B cell (primary cell): ENCODE measurements around the gene MON1A. TPM values are rescaled to one million over a fixed set of nuclear protein-coding genes. Genes with fewer than 3 reads are reported as not detected.
"Not testable (repeated sequence)": the region's sequence is repeated elsewhere in the genome, so short reads cannot be mapped to it uniquely, and the experiment has no call there.

Experiments used
- ATAC-seq: fragments of 200-7000 bp; cut with Tn5 transposase; one replicate; pipeline ENCODE4 v1.10.0; 2021; ENCODE audit warnings: low read depth, mild to moderate bottlenecking, moderate number of reproducible peaks, moderate library complexity
- CTCF ChIA-PET: fragments of 350-600 bp; sonication (Branson Sonifier 250); formaldehyde crosslinking; loops from one replicate; lab custom pipeline; 2021; ENCODE audit warnings: antibody characterized with exemption, inconsistent platforms; lab: Charles Lee
- POLR2A ChIA-PET: fragments of 350-600 bp; sonication (Branson Sonifier 250); formaldehyde crosslinking; loops from one replicate; lab custom pipeline; 2021; ENCODE audit warnings: antibody characterized with exemption; lab: Charles Lee
- DNase-seq: peaks from one replicate; pipeline ENCODE4 v3.0.0; 2013
- H2AFZ ChIP-seq: 2 replicates; pipeline ENCODE4 v1.6.1; 2012; ENCODE audit warnings: mild to moderate bottlenecking, low read depth, low read length; ENCODE audit not compliant: insufficient read depth, poor library complexity, severe bottlenecking
- H3K27ac ChIP-seq, 2 donors: 1 replicate in 1 of 2; 2 replicates in 1 of 2; pipeline ENCODE4 v1.5.1; 2012 to 2013; ENCODE audit warnings: low read length in 2 of 2, mild to moderate bottlenecking in 2 of 2, moderate library complexity in 1 of 2
- H3K27me3 ChIP-seq, 4 experiments: fragments of 200-600 bp in 1 of 4; sonication (generic) in 1 of 4; replicated peaks in 1 of 4; 1 replicate in 2 of 4; 2 replicates in 2 of 4; pipeline versions ENCODE4 v1.6.1 to v1.7.0; 2013 to 2016; ENCODE audit warnings: low read length in 3 of 4, mild to moderate bottlenecking in 2 of 4, mixed read lengths in 1 of 4, moderate library complexity in 1 of 4; ENCODE audit not compliant: insufficient read depth in 4 of 4, control insufficient read depth in 3 of 4; ENCODE audit errors: control extremely low read depth in 1 of 4
- H3K36me3 ChIP-seq, 2 experiments: replicated peaks in 1 of 2; 1 replicate in 1 of 2; 2 replicates in 1 of 2; pipeline versions ENCODE4 v1.6.1 to v1.7.1; 2013; ENCODE audit warnings: low read length in 1 of 2; ENCODE audit not compliant: insufficient read depth in 2 of 2, control insufficient read depth in 1 of 2; ENCODE audit errors: control extremely low read depth in 1 of 2, extremely low read depth in 1 of 2
- H3K4me1 ChIP-seq, 2 donors: fragments of 200-600 bp in 1 of 2; sonication (generic) in 1 of 2; 1 replicate in 1 of 2; 2 replicates in 1 of 2; pipeline versions ENCODE4 v1.5.1 to v1.6.1; 2013 to 2017; ENCODE audit warnings: low read length in 2 of 2; ENCODE audit not compliant: control insufficient read depth in 2 of 2, insufficient read depth in 2 of 2
- H3K4me2 ChIP-seq: replicated peaks from 2 replicates; pipeline ENCODE3; 2012; ENCODE audit warnings: mild to moderate bottlenecking, low read depth, low read length; ENCODE audit not compliant: poor library complexity, severe bottlenecking
- H3K4me3 ChIP-seq, 5 experiments: fragments of 200-600 bp in 1 of 5; sonication (generic) in 1 of 5; 1 replicate in 3 of 5; 2 replicates in 2 of 5; pipeline versions ENCODE4 v1.5.1 to v1.7.0; 2011 to 2016; ENCODE audit warnings: low read length in 4 of 5, mild to moderate bottlenecking in 4 of 5, low read depth in 2 of 5, control low read depth in 1 of 5, moderate library complexity in 1 of 5; ENCODE audit not compliant: insufficient read depth in 1 of 5; ENCODE audit errors: control extremely low read depth in 1 of 5, extremely low read depth in 1 of 5
- H3K79me2 ChIP-seq: fragments of 200-600 bp; sonication (generic); one replicate; pipeline ENCODE4 v1.6.0; 2016; ENCODE audit warnings: low read length; ENCODE audit not compliant: control insufficient read depth, insufficient read depth
- H3K9ac ChIP-seq: fragments of 200-600 bp; sonication (generic); 2 replicates; pipeline ENCODE4 v1.6.1; 2017; ENCODE audit warnings: mild to moderate bottlenecking, low read length, moderate library complexity
- H3K9me3 ChIP-seq, 3 donors: one replicate each; pipeline versions ENCODE4 v1.6.1 to v1.7.1; 2013; ENCODE audit warnings: low read length in 2 of 3; ENCODE audit not compliant: control insufficient read depth in 2 of 3, insufficient read depth in 1 of 3; ENCODE audit errors: control extremely low read depth in 1 of 3
- H4K20me1 ChIP-seq: 2 replicates; pipeline ENCODE4 v1.6.0; 2012; ENCODE audit warnings: mild to moderate bottlenecking, low read length; ENCODE audit not compliant: insufficient read depth, control insufficient read depth, poor library complexity, severe bottlenecking
- H3K27ac Mint-ChIP-seq: one replicate; pipeline ENCODE4 v1.8.0; 2021; ENCODE audit warnings: mixed read lengths
- H3K27me3 Mint-ChIP-seq: one replicate; pipeline ENCODE4 v1.8.0; 2021; ENCODE audit warnings: mixed read lengths
- H3K4me1 Mint-ChIP-seq: one replicate; pipeline ENCODE4 v1.8.0; 2021; ENCODE audit warnings: mixed read lengths
- H3K4me3 Mint-ChIP-seq: one replicate; pipeline ENCODE4 v1.8.0; 2021; ENCODE audit warnings: mixed read lengths
- H3K9me3 Mint-ChIP-seq: one replicate; pipeline ENCODE4 v1.8.0; 2022; ENCODE audit warnings: mixed read lengths; ENCODE audit not compliant: insufficient read depth
- EZH2 ChIP-seq: IDR thresholded peaks from 2 replicates; pipeline ENCODE4 v1.6.1; 2012; ENCODE audit warnings: borderline replicate concordance, low read depth, mild to moderate bottlenecking, moderate library complexity, low read length; ENCODE audit not compliant: insufficient read depth, poor library complexity, severe bottlenecking
- WGBS: methylation state at CpG from one replicate; pipeline ENCODE4 v1.1.5; 2013; ENCODE audit warnings: missing lambda C conversion rate; ENCODE audit not compliant: insufficient coverage; 5-methylcytosine and 5-hydroxymethylcytosine counted together
- intact Hi-C: fragments of 100-400 bp; cut with micrococcal nuclease; formaldehyde crosslinking; loops from one replicate; pipeline ENCODE4 v1.10.0; 2022
- polyA plus RNA-seq: library from polyadenylated mRNA; depleted of rRNA; stranded (reverse); fragments of >200 nt; gene quantifications from 2 replicates; pipeline ENCODE4 v1.2.3, GENCODE V29; 2012
- total RNA-seq, 2 donors: library from RNA; stranded (reverse); fragments of 120-200 nt in 1 of 2; gene quantifications; 1 replicate in 1 of 2; 2 replicates in 1 of 2; pipeline versions ENCODE4 v1.2.3 to v1.2.4, GENCODE V29; 2013 to 2022
- TF ChIP-seq, protein P1 (sequence below): fragments of 200-600 bp; IDR thresholded peaks from one replicate; pipeline ENCODE4 v1.8.0; 2022; ENCODE audit warnings: antibody characterized with exemption, mild to moderate bottlenecking

MON1A gene
- total and polyA plus RNA-seq, 2 donors (not counting 1 experiment from before 2014, with no cell fraction given), result 6.6 to 8.9 TPM

DNA sequence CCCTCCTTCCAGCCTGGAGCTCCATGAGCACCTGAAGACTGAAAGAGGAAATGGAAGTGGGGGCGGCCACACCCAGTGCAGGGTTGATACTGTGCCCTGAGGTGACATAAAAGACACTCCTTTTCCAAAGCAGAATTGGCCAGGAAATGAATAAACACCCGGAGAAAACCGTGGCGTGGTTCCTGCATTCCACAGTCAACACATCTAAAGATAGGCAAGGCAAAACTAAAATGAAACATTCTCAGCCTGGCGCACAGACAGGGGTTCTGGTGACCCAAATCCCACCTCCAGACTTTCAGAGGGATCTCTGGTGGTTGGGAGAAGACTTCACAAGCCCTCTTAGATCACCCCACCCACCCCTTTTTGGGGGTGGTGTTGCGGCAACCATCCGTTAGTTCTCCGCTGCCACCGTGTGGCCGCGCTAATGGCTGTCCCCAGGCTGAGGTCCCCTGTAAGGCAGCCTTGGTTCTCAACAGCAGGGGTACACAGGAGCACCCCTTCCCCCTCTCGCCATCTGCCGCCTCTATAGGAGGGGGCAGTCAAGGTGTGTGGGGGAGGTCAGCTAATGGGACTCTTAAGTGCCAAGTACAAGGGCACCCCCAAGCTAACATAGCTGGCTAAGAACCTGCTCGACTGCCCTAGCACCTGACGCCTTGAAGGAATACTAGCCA is 23.4 kb downstream of the MON1A start:
- H3K27ac ChIP-seq, result peak overlapping the region in 1 of 2 donors; percentile 30
- ATAC-seq, result peak; percentile 37
- no peaks in the 10 kb centered on the region for H3K27me3 Mint-ChIP-seq
- intact Hi-C loops, result loop anchor here (1.0 kb wide), 3 partner anchors 104 to 203 kb away; partner anchors contain the start of gene AMIGO3
- ChIA-PET CTCF (interaction anchor here (0.6 to 3.3 kb wide), 12 partner anchors 18 to 1613 kb away, joined by 3 to 19 read pairs (median 4); partner anchors contain the start of genes AMIGO3 and INKA1), POLR2A (interaction anchor here (0.6 kb wide), 1 partner anchor 812 kb away, joined by 8 read pairs; the partner anchor contains the start of gene QRICH1)
- H3K9me3 Mint-ChIP-seq, result no peaks in the 10 kb centered on the region
- peak; percentile 66 for DNase-seq
- peak overlapping the region in 3 of 5 experiments; percentile 5 to 39 (median 6) for H3K4me3 ChIP-seq
- H3K9ac ChIP-seq, result peak overlapping the region; percentile 37
- TF ChIP-seq EZH2, result no peak
- TF ChIP-seq, protein P1, sequence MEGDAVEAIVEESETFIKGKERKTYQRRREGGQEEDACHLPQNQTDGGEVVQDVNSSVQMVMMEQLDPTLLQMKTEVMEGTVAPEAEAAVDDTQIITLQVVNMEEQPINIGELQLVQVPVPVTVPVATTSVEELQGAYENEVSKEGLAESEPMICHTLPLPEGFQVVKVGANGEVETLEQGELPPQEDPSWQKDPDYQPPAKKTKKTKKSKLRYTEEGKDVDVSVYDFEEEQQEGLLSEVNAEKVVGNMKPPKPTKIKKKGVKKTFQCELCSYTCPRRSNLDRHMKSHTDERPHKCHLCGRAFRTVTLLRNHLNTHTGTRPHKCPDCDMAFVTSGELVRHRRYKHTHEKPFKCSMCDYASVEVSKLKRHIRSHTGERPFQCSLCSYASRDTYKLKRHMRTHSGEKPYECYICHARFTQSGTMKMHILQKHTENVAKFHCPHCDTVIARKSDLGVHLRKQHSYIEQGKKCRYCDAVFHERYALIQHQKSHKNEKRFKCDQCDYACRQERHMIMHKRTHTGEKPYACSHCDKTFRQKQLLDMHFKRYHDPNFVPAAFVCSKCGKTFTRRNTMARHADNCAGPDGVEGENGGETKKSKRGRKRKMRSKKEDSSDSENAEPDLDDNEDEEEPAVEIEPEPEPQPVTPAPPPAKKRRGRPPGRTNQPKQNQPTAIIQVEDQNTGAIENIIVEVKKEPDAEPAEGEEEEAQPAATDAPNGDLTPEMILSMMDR, result peak; percentile 62
- peaks cover 0 to 6% (median 0%) of the 10 kb centered on the region in 3 donors for H3K9me3 ChIP-seq
- H3K4me1 ChIP-seq, result peaks cover 14 to 36% of the 10 kb centered on the region in 2 donors
- H3K27ac Mint-ChIP-seq, result peak overlapping the region; percentile 83
- H3K36me3 ChIP-seq, result peaks cover 0 to 6% of the 10 kb centered on the region in 2 experiments
- H3K79me2 ChIP-seq, result no peaks in the 10 kb centered on the region
- H3K4me1 Mint-ChIP-seq, result peaks cover 26% of the 10 kb centered on the region
- peak overlapping the region; percentile 74 for H3K4me3 Mint-ChIP-seq
- H2AFZ ChIP-seq, result peak overlapping the region; percentile 48
- H3K27me3 ChIP-seq, result no peaks in the 10 kb centered on the region
- no peaks in the 10 kb centered on the region for H4K20me1 ChIP-seq
- WGBS, result 44% methylated on average over 5 of the region's 15 CpGs
- H3K4me2 ChIP-seq, result peak overlapping the region; percentile 70

DNA sequence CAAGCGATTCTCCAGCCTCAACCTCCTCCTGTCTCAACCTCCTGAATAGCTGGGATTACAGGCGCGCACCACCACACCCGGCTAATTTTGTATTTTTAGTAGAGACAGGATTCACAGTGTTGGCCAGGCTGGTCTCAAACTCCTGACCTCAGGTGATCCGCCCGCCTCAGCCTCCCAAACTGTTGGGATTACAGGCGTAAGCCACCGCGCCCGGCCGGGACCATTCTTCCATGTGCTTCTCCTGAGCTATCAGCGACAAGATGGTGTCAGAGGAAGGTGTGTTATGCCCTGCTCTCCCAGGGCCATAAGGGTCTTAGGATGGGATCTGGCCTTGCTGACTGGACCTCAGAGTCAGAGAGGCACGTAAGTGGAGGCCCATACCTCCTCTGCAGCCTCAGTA is 25.2 kb downstream of the MON1A start:
- POLR2A ChIA-PET, H3K4me3 ChIP-seq: not testable (repeated sequence)
- CTCF ChIA-PET, result interaction anchor here (2.9 to 3.3 kb wide), 2 partner anchors 66 to 102 kb away, joined by 17 to 19 read pairs; partner anchors contain the start of gene INKA1

More for the DNA sequence above, 25.2 kb downstream of the MON1A start:
- peak overlapping the region; percentile 26 for H3K27ac Mint-ChIP-seq
- intact Hi-C loops, H3K9me3 ChIP-seq, DNase-seq, H3K9ac ChIP-seq, H2AFZ ChIP-seq, H3K79me2 ChIP-seq, H3K36me3 ChIP-seq, H3K27me3 Mint-ChIP-seq, H3K27ac ChIP-seq, H4K20me1 ChIP-seq, H3K9me3 Mint-ChIP-seq, H3K27me3 ChIP-seq, ATAC-seq: not testable (repeated sequence)
- Histone ChIP-seq H3K4me1 (peaks cover 14 to 36% of the 10 kb centered on the region in 2 donors), H3K4me2 (peak overlapping the region; percentile 78)
- peaks cover 26% of the 10 kb centered on the region for H3K4me1 Mint-ChIP-seq
- 99% methylated on average over 10 of the region's 13 CpGs for WGBS
- peak overlapping the region; percentile 89 for H3K4me3 Mint-ChIP-seq
